Epithelial cell of proximal tubule (primary cell): ENCODE data around the gene DNAH1. TPM values are rescaled to one million over a fixed set of nuclear protein-coding genes. Genes with fewer than 3 reads are reported as not detected.

Experiments
- DNase-seq: peaks from one replicate; pipeline ENCODE4 v3.0.0-alpha.2; 2011; ENCODE audit warnings: low read depth
- H3K4me3 ChIP-seq: 2 replicates; pipeline ENCODE4 v1.5.1; 2011; ENCODE audit warnings: low read depth, mild to moderate bottlenecking, low read length
- total RNA-seq: library from RNA; depleted of rRNA; stranded (reverse); fragments of >200 nt; gene quantifications from 2 replicates; pipeline ENCODE4 v1.2.3, GENCODE V29; 2015
- TF ChIP-seq, protein P1 (sequence below): conservative IDR thresholded peaks from 2 replicates; pipeline ENCODE4 v1.5.1; 2012; ENCODE audit warnings: low read depth, mild to moderate bottlenecking, low read length

DNAH1 gene
- total RNA-seq, 1 donor from 2014 or later = 0.29 TPM

DNA sequence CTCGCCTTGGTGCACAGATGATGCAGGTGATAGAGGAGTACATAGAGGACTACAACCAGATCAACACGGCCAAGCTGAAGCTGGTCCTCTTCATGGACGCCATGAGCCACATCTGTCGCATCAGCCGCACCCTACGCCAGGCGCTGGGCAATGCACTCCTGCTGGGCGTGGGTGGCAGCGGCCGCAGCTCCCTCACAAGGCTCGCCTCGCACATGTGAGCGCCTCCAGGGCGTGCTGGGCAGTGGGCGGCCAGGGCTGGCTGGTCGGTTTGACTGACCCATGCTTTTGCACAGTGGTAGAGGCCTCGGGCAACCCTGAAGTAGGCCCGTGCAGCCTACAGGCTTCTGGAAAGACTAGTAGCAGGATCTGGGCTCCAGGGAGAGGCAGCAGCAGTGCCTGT lies 65.5 kb downstream of the DNAH1 start:
- no peak overlapping the region for H3K4me3 ChIP-seq
- TF ChIP-seq, protein P1, sequence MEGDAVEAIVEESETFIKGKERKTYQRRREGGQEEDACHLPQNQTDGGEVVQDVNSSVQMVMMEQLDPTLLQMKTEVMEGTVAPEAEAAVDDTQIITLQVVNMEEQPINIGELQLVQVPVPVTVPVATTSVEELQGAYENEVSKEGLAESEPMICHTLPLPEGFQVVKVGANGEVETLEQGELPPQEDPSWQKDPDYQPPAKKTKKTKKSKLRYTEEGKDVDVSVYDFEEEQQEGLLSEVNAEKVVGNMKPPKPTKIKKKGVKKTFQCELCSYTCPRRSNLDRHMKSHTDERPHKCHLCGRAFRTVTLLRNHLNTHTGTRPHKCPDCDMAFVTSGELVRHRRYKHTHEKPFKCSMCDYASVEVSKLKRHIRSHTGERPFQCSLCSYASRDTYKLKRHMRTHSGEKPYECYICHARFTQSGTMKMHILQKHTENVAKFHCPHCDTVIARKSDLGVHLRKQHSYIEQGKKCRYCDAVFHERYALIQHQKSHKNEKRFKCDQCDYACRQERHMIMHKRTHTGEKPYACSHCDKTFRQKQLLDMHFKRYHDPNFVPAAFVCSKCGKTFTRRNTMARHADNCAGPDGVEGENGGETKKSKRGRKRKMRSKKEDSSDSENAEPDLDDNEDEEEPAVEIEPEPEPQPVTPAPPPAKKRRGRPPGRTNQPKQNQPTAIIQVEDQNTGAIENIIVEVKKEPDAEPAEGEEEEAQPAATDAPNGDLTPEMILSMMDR = no peak

DNA sequence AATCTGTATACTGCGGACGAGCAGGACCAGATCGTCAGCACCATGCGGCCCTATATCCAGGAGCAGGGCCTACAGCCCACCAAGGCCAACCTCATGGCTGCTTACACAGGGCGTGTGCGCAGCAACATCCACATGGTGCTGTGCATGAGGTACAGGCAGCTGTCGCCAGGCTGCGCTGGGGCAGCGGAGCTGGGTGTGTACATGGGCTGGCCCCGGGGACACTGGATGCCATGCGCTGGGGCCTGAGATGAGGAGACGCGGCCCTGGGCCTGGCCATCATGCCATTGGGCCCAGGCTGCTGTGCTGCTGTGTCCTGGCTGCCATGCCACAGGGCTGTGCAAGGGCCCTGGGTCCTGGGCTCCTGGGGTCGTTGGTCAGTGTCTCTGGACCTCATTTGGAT lies 67.3 kb downstream of the DNAH1 start:
- no peak for DNase-seq
- no peak overlapping the region for H3K4me3 ChIP-seq
- TF ChIP-seq, protein P1 = no peak

More for the DNA sequence above, 65.5 kb downstream of the DNAH1 start:
- DNase-seq = no peak

GRCh38 chr3:52384019-52384761 lies 68.1 kb downstream of the DNAH1 start:
- no peak overlapping the region for H3K4me3 ChIP-seq
- TF ChIP-seq, protein P1 = no peak
- no peak for DNase-seq

DNA sequence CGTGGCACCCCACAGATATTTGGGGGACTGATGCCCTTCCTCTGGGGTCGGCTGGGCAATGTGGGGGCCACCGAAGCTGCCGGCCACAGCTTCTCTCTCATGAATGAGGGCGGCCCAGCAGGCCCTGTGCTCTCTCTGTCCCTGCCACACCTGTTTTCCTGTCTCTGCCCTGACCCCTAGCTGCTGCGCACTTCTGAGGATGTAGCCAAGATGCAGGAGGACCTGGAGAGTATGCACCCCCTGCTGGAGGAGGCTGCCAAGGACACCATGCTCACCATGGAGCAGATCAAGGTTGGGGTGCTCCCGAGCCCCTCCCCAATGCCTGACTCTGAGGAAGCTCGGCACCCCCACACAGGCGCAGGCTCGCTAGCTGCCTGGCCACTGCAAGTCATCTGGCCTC lies 69.0 kb downstream of the DNAH1 start:
- TF ChIP-seq, protein P1 = peak; percentile 57
- no peak for DNase-seq

DNA sequence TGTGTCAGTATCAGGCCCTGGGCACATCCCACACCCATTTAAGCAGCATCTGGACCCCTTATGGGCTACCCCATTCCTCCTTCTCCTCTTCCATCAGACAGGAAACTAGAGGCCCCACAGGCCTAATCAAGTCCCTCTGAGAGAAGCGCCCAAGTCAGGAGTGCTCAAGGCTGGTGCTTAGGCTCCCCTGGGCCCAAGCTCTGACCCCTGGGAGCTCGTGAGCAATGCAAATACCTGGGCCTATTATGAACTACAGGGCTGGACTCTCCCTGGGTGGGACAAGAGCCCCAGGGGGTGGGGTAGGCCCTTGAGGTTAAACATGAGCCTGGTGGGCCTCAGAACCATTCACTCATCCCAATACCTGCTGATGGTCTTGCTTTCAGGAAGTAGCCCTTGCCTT lies 71.4 kb downstream of the DNAH1 start:
- H3K4me3 ChIP-seq = no peak overlapping the region
- TF ChIP-seq, protein P1 = no peak
- no peak for DNase-seq

More for the DNA sequence above, 69.0 kb downstream of the DNAH1 start:
- H3K4me3 ChIP-seq = no peak overlapping the region

DNA sequence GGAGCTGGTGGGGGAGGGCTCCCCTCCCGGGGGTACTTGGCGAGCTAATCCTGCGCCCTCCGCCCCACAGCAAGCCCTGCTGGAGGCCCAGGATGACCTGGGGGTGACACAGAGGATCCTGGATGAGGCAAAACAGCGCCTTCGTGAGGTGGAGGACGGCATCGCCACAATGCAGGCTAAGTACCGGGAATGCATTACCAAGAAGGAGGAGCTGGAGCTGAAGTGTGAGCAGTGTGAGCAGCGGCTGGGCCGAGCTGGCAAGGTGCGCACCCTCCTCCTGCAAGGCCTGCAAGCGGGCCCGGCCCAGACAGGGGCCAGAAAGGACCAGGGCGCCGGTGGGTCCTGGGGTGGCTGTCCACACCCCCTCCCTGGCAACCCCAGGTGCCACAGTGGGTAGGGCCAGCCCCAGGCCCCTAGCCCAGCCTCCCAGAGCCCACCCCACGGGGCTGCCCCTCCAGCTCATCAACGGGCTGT lies 72.3 kb downstream of the DNAH1 start:
- H3K4me3 ChIP-seq = no peak overlapping the region
- no peak for DNase-seq
- TF ChIP-seq, protein P1 = no peak

DNA sequence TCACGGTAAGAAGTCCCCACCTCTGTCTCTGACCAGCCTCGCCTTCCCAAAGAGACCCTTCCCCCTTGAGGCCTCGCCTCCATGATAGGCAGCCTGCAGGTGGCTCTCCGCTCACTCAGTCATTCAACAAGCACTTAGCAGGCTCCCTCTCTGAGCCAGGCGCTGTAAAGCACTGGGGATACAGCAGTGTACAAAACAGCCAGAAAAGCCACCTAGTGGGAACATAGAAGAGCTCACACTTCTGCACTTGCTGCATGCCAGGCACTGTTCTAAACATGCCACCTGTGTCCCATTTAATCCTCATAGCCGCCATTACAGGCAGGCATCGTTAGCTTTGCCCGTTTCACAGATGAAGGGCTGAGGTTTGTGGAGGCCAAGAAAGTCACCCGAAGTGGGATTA lies 72.8 kb downstream of the DNAH1 start:
- TF ChIP-seq, protein P1 = peak; percentile 20
- H3K4me3 ChIP-seq = no peak overlapping the region
- DNase-seq = no peak
